Ascending aorta (tissue), 2 donors: ENCODE measurements around the gene NEBL. TPM values are rescaled to one million over a fixed set of nuclear protein-coding genes. Genes with fewer than 3 reads are reported as not detected.

Source experiments
- DNase-seq, 2 donors: peaks; one replicate each; pipeline ENCODE4 v3.0.0-alpha.2; 2019; ENCODE audit warnings: low spot score in 2 of 2
- H3K27ac ChIP-seq, 2 donors: fragments of 200-600 bp; sonication (generic); one replicate each; pipeline ENCODE4 v1.5.1; 2016 to 2017; ENCODE audit warnings: mild to moderate bottlenecking in 1 of 2
- H3K27me3 ChIP-seq: fragments of 200-600 bp; sonication (generic); one replicate; pipeline ENCODE4 v1.5.1; 2017
- H3K36me3 ChIP-seq, 2 donors: fragments of 200-600 bp; sonication (generic); one replicate each; pipeline ENCODE4 v1.5.1; 2016
- H3K4me1 ChIP-seq, 2 donors: fragments of 200-600 bp; sonication (generic); one replicate each; pipeline ENCODE4 v1.5.1; 2016 to 2017; ENCODE audit warnings: mild to moderate bottlenecking in 1 of 2
- H3K4me3 ChIP-seq, 2 donors: fragments of 200-600 bp; sonication (generic); one replicate each; pipeline ENCODE4 v1.5.1; 2016 to 2017; ENCODE audit warnings: mild to moderate bottlenecking in 1 of 2
- H3K9me3 ChIP-seq, 2 donors: fragments of 200-600 bp; sonication (generic); one replicate each; pipeline ENCODE4 v1.5.1; 2016
- CTCF ChIP-seq, 3 experiments: fragments of 200-600 bp in 2 of 3; fragments of 450-650 bp in 1 of 3; sonication (generic) in 2 of 3; IDR thresholded peaks; one replicate each; pipeline ENCODE4 v1.5.1; 2016 to 2019; ENCODE audit warnings: antibody characterized with exemption in 3 of 3, mild to moderate bottlenecking in 1 of 3, moderate library complexity in 1 of 3
- intact Hi-C: fragments of 100-400 bp; cut with DNase I; formaldehyde crosslinking; loops from one replicate; pipeline ENCODE4 v1.15.1; 2023
- total RNA-seq: library from RNA; depleted of rRNA; stranded (reverse); fragments of >200 nt; gene quantifications from one replicate; pipeline ENCODE4 v1.1.0, GENCODE V29; 2016

NEBL gene
- total RNA-seq, 1 donor from 2014 or later = 0.21 TPM

GRCh38 chr10:20922451-20922850, 25.3 kb upstream of the NEBL start:
- DNase-seq = no peak
- no peaks in the 10 kb centered on the region for H3K4me1 ChIP-seq
- no peak overlapping the region for H3K27ac ChIP-seq
- no peaks in the 10 kb centered on the region for H3K9me3 ChIP-seq
- H3K4me3 ChIP-seq = no peak overlapping the region
- intact Hi-C loops = no loop called here
- no peaks in the 10 kb centered on the region for H3K27me3 ChIP-seq
- no peaks in the 10 kb centered on the region for H3K36me3 ChIP-seq
- TF ChIP-seq CTCF (IDR thresholded peaks at IDR 0.05) = no peak

GRCh38 chr10:20922033-20922432, 24.9 kb upstream of the NEBL start:
- Histone ChIP-seq H3K27me3 (no peaks in the 10 kb centered on the region), H3K9me3 (no peaks in the 10 kb centered on the region), H3K4me3 (no peak overlapping the region), H3K27ac (no peak overlapping the region), H3K36me3 (no peaks in the 10 kb centered on the region), H3K4me1 (no peaks in the 10 kb centered on the region)
- intact Hi-C loops = no loop called here
- no peak for DNase-seq
- no peak for TF ChIP-seq CTCF (IDR thresholded peaks at IDR 0.05)

GRCh38 chr10:20920061-20920460, 22.9 kb upstream of the NEBL start:
- DNase-seq = no peak
- intact Hi-C loops = no loop called here
- H3K4me3 ChIP-seq = no peak overlapping the region
- H3K4me1 ChIP-seq = no peaks in the 10 kb centered on the region
- no peaks in the 10 kb centered on the region for H3K36me3 ChIP-seq
- H3K9me3 ChIP-seq = no peaks in the 10 kb centered on the region
- H3K27ac ChIP-seq = no peak overlapping the region
- H3K27me3 ChIP-seq = no peaks in the 10 kb centered on the region
- TF ChIP-seq CTCF (IDR thresholded peaks at IDR 0.05) = no peak

GRCh38 chr10:20919481-20919880, 22.4 kb upstream of the NEBL start:
- Histone ChIP-seq H3K4me3 (no peak overlapping the region), H3K4me1 (no peaks in the 10 kb centered on the region), H3K9me3 (no peaks in the 10 kb centered on the region), H3K27me3 (no peaks in the 10 kb centered on the region), H3K27ac (no peak overlapping the region), H3K36me3 (no peaks in the 10 kb centered on the region)
- intact Hi-C loops = no loop called here
- DNase-seq = no peak
- TF ChIP-seq CTCF (IDR thresholded peaks at IDR 0.05) = no peak

- no peak overlapping the region for H3K4me3 ChIP-seq
- no peaks in the 10 kb centered on the region for H3K27me3 ChIP-seq
- no peaks in the 10 kb centered on the region for H3K36me3 ChIP-seq
- TF ChIP-seq CTCF (IDR thresholded peaks at IDR 0.05) = no peak
- H3K27ac ChIP-seq = no peak overlapping the region
- DNase-seq = no peak
- intact Hi-C loops = no loop called here
- H3K9me3 ChIP-seq = no peaks in the 10 kb centered on the region
- H3K4me1 ChIP-seq = no peaks in the 10 kb centered on the region
These were observed 19.9 kb upstream of the NEBL start for GRCh38 chr10:20916976-20917375.

GRCh38 chr10:20912969-20913368, 15.9 kb upstream of the NEBL start:
- Histone ChIP-seq H3K27me3 (no peaks in the 10 kb centered on the region), H3K36me3 (no peaks in the 10 kb centered on the region)

More at GRCh38 chr10:20912969-20913368, 15.9 kb upstream of the NEBL start:
- Histone ChIP-seq H3K4me3 (no peak overlapping the region), H3K9me3 (no peaks in the 10 kb centered on the region), H3K27ac (no peak overlapping the region), H3K4me1 (no peaks in the 10 kb centered on the region)
- no peak for DNase-seq
- intact Hi-C loops = no loop called here
- TF ChIP-seq CTCF (IDR thresholded peaks at IDR 0.05) = no peak
